Naive thymus-derived CD8-positive, alpha-beta T cell (primary cell): ENCODE results near the gene POC1A. TPM values are rescaled to one million over a fixed set of nuclear protein-coding genes. Genes with fewer than 3 reads are reported as not detected.

Experiments used
- ATAC-seq, 2 donors: fragments of 150-1000 bp; cut with Tn5 transposase in 1 of 2; sonication (Bioruptor Pico), chemical (Tn5 transposase) in 1 of 2; 1 replicate in 1 of 2; 2 replicates in 1 of 2; pipeline ENCODE4 v1.10.0; 2021; ENCODE audit warnings: mild to moderate bottlenecking in 2 of 2, moderate library complexity in 2 of 2
- POLR2A ChIA-PET: fragments of 350-600 bp; sonication (Branson Sonifier 250); formaldehyde crosslinking; loops from one replicate; lab custom pipeline; 2021; ENCODE audit warnings: antibody characterized with exemption; lab: Charles Lee
- DNase-seq, 10 donors: peaks; one replicate each; pipeline versions ENCODE4 v3.0.0 to v3.0.0-alpha.2; 2020 to 2022
- H3K27ac Mint-ChIP-seq, 10 donors: one replicate each; pipeline ENCODE4 v1.8.0; 2020 to 2022; ENCODE audit warnings: mild to moderate bottlenecking in 10 of 10, mixed read lengths in 10 of 10, moderate library complexity in 4 of 10, inconsistent platforms in 1 of 10
- H3K27me3 Mint-ChIP-seq, 5 donors: one replicate each; pipeline ENCODE4 v1.8.0; 2021 to 2022; ENCODE audit warnings: mixed read lengths in 5 of 5
- H3K36me3 Mint-ChIP-seq, 3 donors: one replicate each; pipeline ENCODE4 v1.8.0; 2020 to 2022; ENCODE audit warnings: mixed read lengths in 3 of 3, mild to moderate bottlenecking in 2 of 3, inconsistent platforms in 1 of 3
- H3K4me1 Mint-ChIP-seq, 4 donors: one replicate each; pipeline ENCODE4 v1.8.0; 2021 to 2022; ENCODE audit warnings: mixed read lengths in 4 of 4
- H3K4me3 Mint-ChIP-seq, 10 donors: one replicate each; pipeline ENCODE4 v1.8.0; 2020 to 2022; ENCODE audit warnings: mild to moderate bottlenecking in 10 of 10, mixed read lengths in 10 of 10, moderate library complexity in 6 of 10, inconsistent platforms in 1 of 10
- H3K9me3 Mint-ChIP-seq, 9 donors: one replicate each; pipeline ENCODE4 v1.8.0; 2020 to 2022; ENCODE audit warnings: mixed read lengths in 9 of 9, mild to moderate bottlenecking in 3 of 9, inconsistent platforms in 1 of 9, moderate library complexity in 1 of 9
- polyA plus RNA-seq, 3 donors: library from polyadenylated mRNA; unstranded; fragments of 300-500 nt; fragmentation: Illumina TruSeq; gene quantifications; one replicate each; pipeline ENCODE4 v1.2.3, GENCODE V29; 2021
- total RNA-seq, 8 experiments: library from RNA in 2 of 8; stranded (reverse) in 2 of 8; gene quantifications; one replicate each; pipeline ENCODE4 v1.2.3 and lab custom pipeline; 2021 to 2026

Gene POC1A
- total and polyA plus RNA-seq, 5 experiments from 2014 or later, result 0.28 to 1.9 (median 1.1) TPM

GRCh38 chr3:52195291-52195597 lies 41.0 kb upstream of the POC1A start:
- H3K9me3 Mint-ChIP-seq, result no peaks in the 10 kb centered on the region
- H3K27ac Mint-ChIP-seq, result peak overlapping the region in 1 of 10 donors; percentile 41
- H3K36me3 Mint-ChIP-seq, result peaks cover 0 to 5% (median 3%) of the 10 kb centered on the region in 3 donors
- ATAC-seq (no peak), DNase-seq (no peak)
- H3K4me3 Mint-ChIP-seq, result no peak overlapping the region
- H3K27me3 Mint-ChIP-seq, result no peaks in the 10 kb centered on the region
- H3K4me1 Mint-ChIP-seq, result peaks cover 16 to 33% (median 29%) of the 10 kb centered on the region in 4 donors
- POLR2A ChIA-PET, result interaction anchor here (0.6 to 0.7 kb wide), 2 partner anchors 26 to 151 kb away, joined by 3 read pairs; no protein-coding TSS in a partner anchor

- DNase-seq, result no peak
- H3K27ac Mint-ChIP-seq, result peak overlapping the region in 1 of 10 donors; percentile 14
- POLR2A ChIA-PET, result interaction anchor here (0.6 kb wide), 1 partner anchor 27 kb away, joined by 3 read pairs; no protein-coding TSS in a partner anchor
- H3K9me3 Mint-ChIP-seq, result no peaks in the 10 kb centered on the region
- H3K27me3 Mint-ChIP-seq, result no peaks in the 10 kb centered on the region
- peaks cover 0 to 3% (median 0%) of the 10 kb centered on the region in 3 donors for H3K36me3 Mint-ChIP-seq
- no peak overlapping the region for H3K4me3 Mint-ChIP-seq
- peaks cover 15 to 30% (median 25%) of the 10 kb centered on the region in 4 donors for H3K4me1 Mint-ChIP-seq
- no peak for ATAC-seq
Observed at GRCh38 chr3:52194485-52195290, 40.5 kb upstream of the POC1A start.

- POLR2A ChIA-PET, result no interaction called here
- no peaks in the 10 kb centered on the region for H3K36me3 Mint-ChIP-seq
Observed at GRCh38 chr3:52193065-52193464, 38.8 kb upstream of the POC1A start.

GRCh38 chr3:52191663-52192062 lies 37.4 kb upstream of the POC1A start:
- H3K27me3 Mint-ChIP-seq, result no peaks in the 10 kb centered on the region
- no peak overlapping the region for H3K4me3 Mint-ChIP-seq
- DNase-seq, result no peak
- H3K9me3 Mint-ChIP-seq, result no peaks in the 10 kb centered on the region
- ATAC-seq, result no peak
- H3K36me3 Mint-ChIP-seq, result no peaks in the 10 kb centered on the region
- POLR2A ChIA-PET, result interaction anchor here (0.6 kb wide), 1 partner anchor 32 kb away, joined by 3 read pairs; no protein-coding TSS in a partner anchor
- peak overlapping the region in 2 of 10 donors; percentile 34 to 68 for H3K27ac Mint-ChIP-seq
- H3K4me1 Mint-ChIP-seq, result peaks cover 0 to 12% (median under 1%) of the 10 kb centered on the region in 4 donors

More at GRCh38 chr3:52193065-52193464, 38.8 kb upstream of the POC1A start:
- H3K9me3 Mint-ChIP-seq, result no peaks in the 10 kb centered on the region
- H3K4me1 Mint-ChIP-seq, result peaks cover 6 to 23% (median 12%) of the 10 kb centered on the region in 4 donors
- no peak for DNase-seq
- no peaks in the 10 kb centered on the region for H3K27me3 Mint-ChIP-seq
- ATAC-seq, result no peak
- peak overlapping the region in 2 of 10 donors; percentile 72 to 74 for H3K27ac Mint-ChIP-seq
- H3K4me3 Mint-ChIP-seq, result no peak overlapping the region

GRCh38 chr3:52190294-52191074 lies 36.3 kb upstream of the POC1A start:
- Mint-ChIP-seq H3K27me3 (no peaks in the 10 kb centered on the region), H3K4me3 (no peak overlapping the region), H3K9me3 (no peaks in the 10 kb centered on the region), H3K27ac (peak overlapping the region in 1 of 10 donors; percentile 27), H3K4me1 (peaks cover 0 to 9% (median under 1%) of the 10 kb centered on the region in 4 donors), H3K36me3 (no peaks in the 10 kb centered on the region)
- ATAC-seq (no peak), DNase-seq (no peak)
- POLR2A ChIA-PET, result interaction anchor here (1.2 kb wide), 1 partner anchor 16 kb away, joined by 3 read pairs; no protein-coding TSS in a partner anchor

GRCh38 chr3:52188556-52188955 lies 34.3 kb upstream of the POC1A start:
- DNase-seq (no peak), ATAC-seq (no peak)
- H3K36me3 Mint-ChIP-seq, result no peaks in the 10 kb centered on the region
- H3K4me1 Mint-ChIP-seq, result peaks cover 0 to 9% (median under 1%) of the 10 kb centered on the region in 4 donors
- POLR2A ChIA-PET, result interaction anchor here (0.5 to 0.9 kb wide), 2 partner anchors 64 to 133 kb away, joined by 3 to 4 read pairs; partner anchors contain the start of gene DUSP7
- H3K4me3 Mint-ChIP-seq, result no peak overlapping the region
- H3K27ac Mint-ChIP-seq, result no peak overlapping the region
- no peaks in the 10 kb centered on the region for H3K9me3 Mint-ChIP-seq
- no peaks in the 10 kb centered on the region for H3K27me3 Mint-ChIP-seq

GRCh38 chr3:52186729-52187128 lies 32.5 kb upstream of the POC1A start:
- Mint-ChIP-seq H3K27ac (no peak overlapping the region), H3K4me1 (peaks cover 0 to 18% (median under 1%) of the 10 kb centered on the region in 4 donors), H3K27me3 (no peaks in the 10 kb centered on the region), H3K4me3 (no peak overlapping the region), H3K36me3 (no peaks in the 10 kb centered on the region), H3K9me3 (no peaks in the 10 kb centered on the region)
- ATAC-seq, result no peak
- DNase-seq, result no peak
- POLR2A ChIA-PET, result no interaction called here

- Mint-ChIP-seq H3K36me3 (no peaks in the 10 kb centered on the region), H3K4me3 (no peak overlapping the region), H3K27ac (no peak overlapping the region), H3K9me3 (no peaks in the 10 kb centered on the region), H3K27me3 (no peaks in the 10 kb centered on the region), H3K4me1 (peaks cover 0 to 18% (median under 1%) of the 10 kb centered on the region in 4 donors)
- POLR2A ChIA-PET, result no interaction called here
- ATAC-seq, result no peak
- no peak for DNase-seq
Observed at GRCh38 chr3:52185837-52186236, 31.6 kb upstream of the POC1A start.

GRCh38 chr3:52185311-52185710 lies 31.1 kb upstream of the POC1A start:
- Mint-ChIP-seq H3K27me3 (no peaks in the 10 kb centered on the region), H3K4me3 (no peak overlapping the region), H3K4me1 (peaks cover 0 to 20% (median under 1%) of the 10 kb centered on the region in 4 donors), H3K36me3 (no peaks in the 10 kb centered on the region), H3K9me3 (no peaks in the 10 kb centered on the region), H3K27ac (peak overlapping the region in 2 of 10 donors; percentile 40 to 62)
- no peak for DNase-seq
- no peak for ATAC-seq
- POLR2A ChIA-PET, result no interaction called here

GRCh38 chr3:52184690-52185089 lies 30.5 kb upstream of the POC1A start:
- DNase-seq (no peak), ATAC-seq (no peak)
- POLR2A ChIA-PET, result no interaction called here
- no peak overlapping the region for H3K4me3 Mint-ChIP-seq
- H3K36me3 Mint-ChIP-seq, result no peaks in the 10 kb centered on the region
- no peaks in the 10 kb centered on the region for H3K9me3 Mint-ChIP-seq
- H3K27me3 Mint-ChIP-seq, result no peaks in the 10 kb centered on the region
- H3K4me1 Mint-ChIP-seq, result peaks cover 0 to 18% (median under 1%) of the 10 kb centered on the region in 4 donors
- H3K27ac Mint-ChIP-seq, result no peak overlapping the region

- H3K9me3 Mint-ChIP-seq, result no peaks in the 10 kb centered on the region
- H3K27ac Mint-ChIP-seq, result peak overlapping the region in 1 of 10 donors; percentile 4
Observed at GRCh38 chr3:52183786-52184445, 29.7 kb upstream of the POC1A start.

GRCh38 chr3:52182691-52183090 lies 28.5 kb upstream of the POC1A start:
- Mint-ChIP-seq H3K27ac (peak overlapping the region in 1 of 10 donors; percentile 21), H3K27me3 (no peaks in the 10 kb centered on the region), H3K9me3 (no peaks in the 10 kb centered on the region), H3K4me3 (no peak overlapping the region), H3K36me3 (no peaks in the 10 kb centered on the region), H3K4me1 (peaks cover 0 to 12% (median under 1%) of the 10 kb centered on the region in 4 donors)
- POLR2A ChIA-PET, result no interaction called here
- DNase-seq, result no peak
- no peak for ATAC-seq

More at GRCh38 chr3:52183786-52184445, 29.7 kb upstream of the POC1A start:
- DNase-seq (no peak), ATAC-seq (no peak)
- Mint-ChIP-seq H3K27me3 (no peaks in the 10 kb centered on the region), H3K36me3 (no peaks in the 10 kb centered on the region), H3K4me3 (no peak overlapping the region), H3K4me1 (peaks cover 0 to 15% (median under 1%) of the 10 kb centered on the region in 4 donors)
- POLR2A ChIA-PET, result interaction anchor here (0.5 to 0.7 kb wide), 2 partner anchors 109 to 292 kb away, joined by 3 to 7 read pairs; no protein-coding TSS in a partner anchor
